Fibroblast of the aortic adventitia (primary cell): ENCODE measurements around the gene LAMA2. TPM values are rescaled to one million over a fixed set of nuclear protein-coding genes. Genes with fewer than 3 reads are reported as not detected.

ENCODE experiments used
- DNase-seq: peaks from one replicate; pipeline ENCODE4 v3.0.0-alpha.2; 2010; ENCODE audit warnings: low read depth
- H3K4me3 ChIP-seq: 2 replicates; pipeline ENCODE4 v1.5.1; 2011; ENCODE audit warnings: low read depth, mild to moderate bottlenecking, control low read depth, low read length, moderate library complexity
- total RNA-seq: library from RNA; depleted of rRNA; stranded (reverse); fragments of >200 nt; gene quantifications from 2 replicates; pipeline ENCODE4 v1.2.3, GENCODE V29; 2012; ENCODE audit warnings: low replicate concordance
- TF ChIP-seq, protein P1 (sequence below): IDR thresholded peaks from 2 replicates; pipeline ENCODE4 v1.5.1; 2011; ENCODE audit warnings: mild to moderate bottlenecking, low read length, control low read depth, inconsistent platforms; ENCODE audit not compliant: insufficient read depth

Gene LAMA2
- total RNA-seq, 1 donor, result 99.1 TPM

DNA sequence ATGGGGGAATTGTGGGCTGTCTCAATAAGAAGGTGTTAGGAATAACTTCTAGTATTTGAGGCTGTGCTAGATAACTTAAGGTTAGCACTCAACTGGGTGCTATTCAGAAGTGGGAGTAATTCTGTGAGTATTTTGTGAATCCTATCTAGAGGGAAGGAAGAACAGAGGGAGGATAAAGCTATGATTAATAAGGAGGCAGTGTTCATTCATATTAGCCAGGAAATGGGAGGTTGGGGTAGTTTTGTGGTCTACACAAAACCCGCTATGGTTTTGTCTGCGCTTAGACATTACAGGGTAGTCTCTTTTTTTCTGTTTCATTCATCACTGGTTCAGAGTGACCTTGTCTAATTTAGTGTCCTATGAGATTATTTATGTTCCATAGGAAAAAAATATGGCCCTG is 486.0 kb downstream of the LAMA2 start:
- no peak for DNase-seq
- no peak overlapping the region for H3K4me3 ChIP-seq
- TF ChIP-seq, protein P1, sequence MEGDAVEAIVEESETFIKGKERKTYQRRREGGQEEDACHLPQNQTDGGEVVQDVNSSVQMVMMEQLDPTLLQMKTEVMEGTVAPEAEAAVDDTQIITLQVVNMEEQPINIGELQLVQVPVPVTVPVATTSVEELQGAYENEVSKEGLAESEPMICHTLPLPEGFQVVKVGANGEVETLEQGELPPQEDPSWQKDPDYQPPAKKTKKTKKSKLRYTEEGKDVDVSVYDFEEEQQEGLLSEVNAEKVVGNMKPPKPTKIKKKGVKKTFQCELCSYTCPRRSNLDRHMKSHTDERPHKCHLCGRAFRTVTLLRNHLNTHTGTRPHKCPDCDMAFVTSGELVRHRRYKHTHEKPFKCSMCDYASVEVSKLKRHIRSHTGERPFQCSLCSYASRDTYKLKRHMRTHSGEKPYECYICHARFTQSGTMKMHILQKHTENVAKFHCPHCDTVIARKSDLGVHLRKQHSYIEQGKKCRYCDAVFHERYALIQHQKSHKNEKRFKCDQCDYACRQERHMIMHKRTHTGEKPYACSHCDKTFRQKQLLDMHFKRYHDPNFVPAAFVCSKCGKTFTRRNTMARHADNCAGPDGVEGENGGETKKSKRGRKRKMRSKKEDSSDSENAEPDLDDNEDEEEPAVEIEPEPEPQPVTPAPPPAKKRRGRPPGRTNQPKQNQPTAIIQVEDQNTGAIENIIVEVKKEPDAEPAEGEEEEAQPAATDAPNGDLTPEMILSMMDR, result no peak

DNA sequence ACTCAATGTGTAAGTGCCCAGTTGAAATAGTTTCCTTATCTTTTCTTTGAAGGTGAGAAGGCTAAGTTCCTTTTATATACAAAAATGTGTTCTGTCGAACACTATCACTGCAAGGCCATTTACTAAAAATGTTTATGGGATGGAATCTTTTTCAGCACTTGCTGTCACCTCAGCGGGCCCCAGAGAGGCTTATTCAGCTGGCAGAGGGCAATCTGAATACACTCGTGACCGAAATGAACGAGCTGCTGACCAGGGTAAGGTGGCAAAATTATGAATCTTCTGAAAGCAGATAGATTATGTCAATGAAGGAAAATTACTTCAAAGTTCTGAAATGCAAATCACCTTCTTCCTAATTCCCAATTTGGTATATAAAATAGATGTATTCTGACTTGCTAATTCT is 486.8 kb downstream of the LAMA2 start:
- TF ChIP-seq, protein P1, result no peak
- no peak for DNase-seq
- H3K4me3 ChIP-seq, result no peak overlapping the region

DNA sequence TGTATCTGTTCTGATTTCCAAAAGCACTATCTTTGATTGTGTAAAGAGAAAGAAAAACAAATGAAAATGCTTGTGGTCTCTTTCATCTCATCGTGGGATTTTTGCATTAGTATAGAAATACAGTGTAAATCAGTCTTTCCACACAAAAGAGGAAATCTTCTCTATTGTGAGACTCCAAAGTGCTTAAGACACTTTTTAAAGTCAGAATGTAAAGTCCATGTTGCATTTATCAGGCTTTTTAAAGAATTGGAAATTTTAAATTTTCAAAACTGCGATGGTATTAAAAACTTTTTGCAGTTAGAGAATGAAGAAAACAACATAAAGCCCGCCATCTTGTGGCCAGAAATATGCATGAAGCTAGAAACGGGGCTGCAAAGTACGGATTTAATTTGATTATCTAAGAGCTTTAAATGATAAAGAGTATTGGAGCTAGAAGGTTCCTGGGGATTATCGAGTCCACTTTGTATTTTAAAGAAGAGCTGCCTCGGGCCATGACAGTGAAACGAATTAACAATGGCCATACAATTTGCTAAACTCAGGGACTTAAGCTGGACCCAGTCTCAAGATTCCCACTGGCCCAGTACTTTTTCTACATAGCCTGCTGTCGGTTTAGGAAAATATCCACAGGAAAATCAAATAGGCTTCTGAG is 487.5 kb downstream of the LAMA2 start:
- DNase-seq, result peak; percentile 73
- no peak overlapping the region for H3K4me3 ChIP-seq
- TF ChIP-seq, protein P1, result peak; percentile 69

DNA sequence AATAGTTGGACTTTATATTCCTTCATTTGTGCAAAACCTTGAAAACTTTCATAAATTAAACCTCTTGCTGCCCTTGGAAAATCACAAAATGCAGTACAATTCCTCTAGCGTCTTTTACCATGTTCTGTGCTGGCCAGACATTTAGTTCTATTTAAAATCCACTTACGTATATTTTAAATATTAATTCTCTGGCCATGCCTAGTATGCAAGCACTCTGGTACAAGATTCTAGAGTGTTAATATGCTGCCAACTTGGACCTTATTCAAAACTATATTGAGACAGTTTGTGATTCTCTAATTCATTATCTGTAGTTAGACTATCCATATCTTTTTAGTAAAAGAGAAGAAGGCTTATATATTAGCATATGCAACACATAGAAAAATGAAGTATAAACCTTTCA is 498.9 kb downstream of the LAMA2 start:
- DNase-seq, result no peak
- H3K4me3 ChIP-seq, result no peak overlapping the region
- TF ChIP-seq, protein P1, result no peak

DNA sequence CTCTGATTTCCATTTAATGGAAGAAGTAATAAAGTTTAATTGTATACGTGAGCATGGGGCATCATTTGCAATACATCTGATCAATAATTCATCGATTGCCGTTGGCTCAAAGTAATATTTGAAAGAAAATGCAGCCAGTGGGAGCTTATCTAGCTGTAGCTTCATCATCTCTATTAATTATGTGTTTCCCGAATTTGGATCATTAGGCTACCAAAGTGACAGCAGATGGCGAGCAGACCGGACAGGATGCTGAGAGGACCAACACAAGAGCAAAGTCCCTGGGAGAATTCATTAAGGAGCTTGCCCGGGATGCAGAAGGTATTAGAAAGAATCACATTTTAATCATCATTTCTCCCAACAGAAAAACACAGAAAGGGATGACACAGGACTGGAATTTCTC is 500.0 kb downstream of the LAMA2 start:
- TF ChIP-seq, protein P1, result no peak
- no peak overlapping the region for H3K4me3 ChIP-seq
- DNase-seq, result no peak

DNA sequence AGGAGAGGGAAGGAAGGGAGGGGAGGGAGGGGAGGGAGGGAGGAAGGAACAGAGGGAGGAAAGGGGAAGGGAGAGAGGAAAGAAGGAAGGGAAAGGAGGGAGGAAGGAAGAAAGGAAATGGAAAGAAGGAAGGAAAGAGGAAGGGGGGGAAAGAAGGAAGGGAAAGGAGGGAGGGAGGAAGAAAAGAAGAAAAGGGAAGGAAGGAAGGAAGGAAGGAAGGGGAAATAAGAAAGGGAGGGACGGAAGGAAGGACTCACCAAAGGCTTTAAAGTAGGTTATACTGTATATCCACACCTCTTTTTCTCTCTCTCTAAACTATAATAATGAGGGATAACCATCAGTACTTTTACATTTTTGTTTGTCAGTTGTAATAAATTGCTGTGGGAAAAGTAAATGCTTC is 502.2 kb downstream of the LAMA2 start:
- no peak for DNase-seq
- TF ChIP-seq, protein P1, result no peak
- no peak overlapping the region for H3K4me3 ChIP-seq

DNA sequence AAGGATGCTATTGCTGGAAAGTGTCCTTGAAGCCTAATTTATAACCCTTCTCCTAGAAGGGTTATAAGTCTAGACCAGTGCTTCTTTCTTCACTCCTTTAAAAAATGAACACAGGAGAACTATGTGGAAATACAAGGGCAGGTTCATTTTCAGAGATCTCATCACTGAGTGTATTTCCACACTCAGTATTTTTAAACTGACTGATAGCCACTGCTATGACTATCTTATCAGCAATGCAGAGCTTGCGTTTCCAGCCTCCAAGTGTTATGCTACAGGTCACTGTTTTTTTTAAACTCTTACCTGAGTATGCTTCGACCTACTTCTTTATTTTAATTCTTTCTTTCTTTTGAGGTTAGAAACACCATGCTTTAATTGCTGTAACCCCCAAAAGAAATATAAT is 508.0 kb downstream of the LAMA2 start:
- DNase-seq, result no peak
- H3K4me3 ChIP-seq, result no peak overlapping the region
- TF ChIP-seq, protein P1, result no peak
